ENCODE results near the gene SOX13. TPM values are rescaled to one million over a fixed set of nuclear protein-coding genes. Genes with fewer than 3 reads are reported as not detected.

SOX13 gene
- total RNA-seq, 1 donor from 2014 or later: 9.1 TPM

- H3K4me1 Mint-ChIP-seq (ENCODE audit: low read depth): peaks cover 35% of the 10 kb centered on the region
- no peaks in the 10 kb centered on the region for H3K9me3 Mint-ChIP-seq (ENCODE audit: low read depth)
- H3K36me3 Mint-ChIP-seq (ENCODE audit: low read depth): peaks cover 3% of the 10 kb centered on the region
- no peak overlapping the region for H3K4me3 Mint-ChIP-seq (ENCODE audit: unreplicated experiment)
- H3K27me3 Mint-ChIP-seq (ENCODE audit: low read depth): no peaks in the 10 kb centered on the region
- DNase-seq (ENCODE audit: low spot score): no peak
- no peak overlapping the region for H3K27ac Mint-ChIP-seq (ENCODE audit: unreplicated experiment)
- TF ChIP-seq CTCF (IDR thresholded peaks at IDR 0.05): no peak
Observed at GRCh38 chr1:204126386-204126785, 53.5 kb downstream of the SOX13 start.

- peak overlapping the region; percentile 45 for H3K27ac Mint-ChIP-seq (ENCODE audit: unreplicated experiment)
- H3K36me3 Mint-ChIP-seq (ENCODE audit: low read depth): peaks cover 3% of the 10 kb centered on the region
- H3K27me3 Mint-ChIP-seq (ENCODE audit: low read depth): no peaks in the 10 kb centered on the region
Observed at GRCh38 chr1:204126956-204127355, 54.0 kb downstream of the SOX13 start.

GRCh38 chr1:204127597-204128242, 54.8 kb downstream of the SOX13 start:
- Mint-ChIP-seq H3K4me1 (ENCODE audit: low read depth) (peaks cover 38% of the 10 kb centered on the region), H3K9me3 (ENCODE audit: low read depth) (no peaks in the 10 kb centered on the region), H3K36me3 (ENCODE audit: low read depth) (peaks cover 3% of the 10 kb centered on the region), H3K27ac (ENCODE audit: unreplicated experiment) (peak overlapping the region; percentile 63), H3K4me3 (ENCODE audit: unreplicated experiment) (no peak overlapping the region), H3K27me3 (ENCODE audit: low read depth) (no peaks in the 10 kb centered on the region)
- DNase-seq (ENCODE audit: low spot score): no peak
- peak; percentile 94 for TF ChIP-seq CTCF (IDR thresholded peaks at IDR 0.05)

More at GRCh38 chr1:204126956-204127355, 54.0 kb downstream of the SOX13 start:
- Mint-ChIP-seq H3K4me3 (ENCODE audit: unreplicated experiment) (no peak overlapping the region), H3K4me1 (ENCODE audit: low read depth) (peaks cover 38% of the 10 kb centered on the region), H3K9me3 (ENCODE audit: low read depth) (no peaks in the 10 kb centered on the region)
- DNase-seq (ENCODE audit: low spot score): no peak
- TF ChIP-seq CTCF (IDR thresholded peaks at IDR 0.05): no peak

GRCh38 chr1:204128464-204128963, 55.6 kb downstream of the SOX13 start:
- Mint-ChIP-seq H3K36me3 (ENCODE audit: low read depth) (no peaks in the 10 kb centered on the region), H3K4me3 (ENCODE audit: unreplicated experiment) (no peak overlapping the region), H3K27me3 (ENCODE audit: low read depth) (no peaks in the 10 kb centered on the region), H3K27ac (ENCODE audit: unreplicated experiment) (no peak overlapping the region), H3K9me3 (ENCODE audit: low read depth) (no peaks in the 10 kb centered on the region), H3K4me1 (ENCODE audit: low read depth) (peaks cover 38% of the 10 kb centered on the region)
- TF ChIP-seq CTCF (IDR thresholded peaks at IDR 0.05): no peak
- no peak for DNase-seq (ENCODE audit: low spot score)

GRCh38 chr1:204128964-204129896, 56.3 kb downstream of the SOX13 start:
- H3K36me3 Mint-ChIP-seq (ENCODE audit: low read depth): no peaks in the 10 kb centered on the region
- H3K4me1 Mint-ChIP-seq (ENCODE audit: low read depth): peaks cover 38% of the 10 kb centered on the region
- H3K4me3 Mint-ChIP-seq (ENCODE audit: unreplicated experiment): no peak overlapping the region

More at GRCh38 chr1:204128964-204129896, 56.3 kb downstream of the SOX13 start:
- H3K27me3 Mint-ChIP-seq (ENCODE audit: low read depth): no peaks in the 10 kb centered on the region
- no peaks in the 10 kb centered on the region for H3K9me3 Mint-ChIP-seq (ENCODE audit: low read depth)
- peak; percentile 97 for TF ChIP-seq CTCF (IDR thresholded peaks at IDR 0.05)
- DNase-seq (ENCODE audit: low spot score): no peak
- H3K27ac Mint-ChIP-seq (ENCODE audit: unreplicated experiment): peak overlapping the region; percentile 2
